ENCODE data around the gene NEK6.
A peak's percentile ranks its signal among the peaks of the same experiment; 100 is the strongest.

The NEK6 gene

GRCh38 chr9:124295159-124295794 lies 37.5 kb downstream of the NEK6 start:
- Histone ChIP-seq H3K27me3 (no peaks in the 10 kb centered on the region), H3K4me1 (no peaks in the 10 kb centered on the region), H3K9me3 (no peaks in the 10 kb centered on the region), H3K4me3 (ENCODE audit: low read depth, low read length) (no peak overlapping the region), H3K36me3 (no peaks in the 10 kb centered on the region)
- no peak for TF ChIP-seq CTCF (IDR thresholded peaks at IDR 0.05; ENCODE audit: low read depth, low read length)
- DNase-seq = peak; percentile 49

- Histone ChIP-seq H3K4me1 (no peaks in the 10 kb centered on the region), H3K9me3 (no peaks in the 10 kb centered on the region), H3K27me3 (no peaks in the 10 kb centered on the region), H3K4me3 (ENCODE audit: low read depth, low read length) (no peak overlapping the region), H3K36me3 (no peaks in the 10 kb centered on the region)
- TF ChIP-seq CTCF (IDR thresholded peaks at IDR 0.05; ENCODE audit: low read depth, low read length) = no peak
- no peak for DNase-seq
Measured at GRCh38 chr9:124296094-124296493, 38.3 kb downstream of the NEK6 start.

GRCh38 chr9:124296796-124297550 lies 39.2 kb downstream of the NEK6 start:
- no peak for TF ChIP-seq CTCF (IDR thresholded peaks at IDR 0.05; ENCODE audit: low read depth, low read length)
- Histone ChIP-seq H3K36me3 (no peaks in the 10 kb centered on the region), H3K27me3 (no peaks in the 10 kb centered on the region), H3K4me1 (no peaks in the 10 kb centered on the region), H3K9me3 (no peaks in the 10 kb centered on the region), H3K4me3 (ENCODE audit: low read depth, low read length) (no peak overlapping the region)
- DNase-seq = no peak

GRCh38 chr9:124297551-124297901 lies 39.8 kb downstream of the NEK6 start:
- Histone ChIP-seq H3K4me1 (no peaks in the 10 kb centered on the region), H3K36me3 (no peaks in the 10 kb centered on the region)

GRCh38 chr9:124297915-124298645 lies 40.3 kb downstream of the NEK6 start:
- Histone ChIP-seq H3K36me3 (no peaks in the 10 kb centered on the region), H3K9me3 (no peaks in the 10 kb centered on the region), H3K27me3 (no peaks in the 10 kb centered on the region), H3K4me1 (no peaks in the 10 kb centered on the region), H3K4me3 (ENCODE audit: low read depth, low read length) (no peak overlapping the region)
- TF ChIP-seq CTCF (IDR thresholded peaks at IDR 0.05; ENCODE audit: low read depth, low read length) = no peak
- no peak for DNase-seq

More at GRCh38 chr9:124297551-124297901, 39.8 kb downstream of the NEK6 start:
- no peak for TF ChIP-seq CTCF (IDR thresholded peaks at IDR 0.05; ENCODE audit: low read depth, low read length)
- H3K27me3 ChIP-seq = no peaks in the 10 kb centered on the region
- H3K4me3 ChIP-seq (ENCODE audit: low read depth, low read length) = no peak overlapping the region
- H3K9me3 ChIP-seq = no peaks in the 10 kb centered on the region
- DNase-seq = no peak

All from BE2C (cell line).